Fibroblast of mammary gland (primary cell): ENCODE results near the gene C7orf57.
"Not testable (repeated sequence)": the region's sequence is repeated elsewhere in the genome, so short reads cannot be mapped to it uniquely, and the experiment has no call there.

Source experiments
- DNase-seq: peaks from one replicate; pipeline ENCODE4 v3.0.0-alpha.2; 2010; ENCODE audit warnings: low read depth
- H3K4me3 ChIP-seq: 2 replicates; pipeline ENCODE4 v1.5.1; 2011; ENCODE audit warnings: low read depth, mild to moderate bottlenecking, low read length, moderate library complexity; ENCODE audit not compliant: control insufficient read depth
- TF ChIP-seq, protein P1 (sequence below): conservative IDR thresholded peaks from 2 replicates; pipeline ENCODE4 v1.5.1; 2011; ENCODE audit warnings: low read depth, low read length, inconsistent platforms; ENCODE audit not compliant: control insufficient read depth, insufficient read depth

Gene C7orf57

DNA sequence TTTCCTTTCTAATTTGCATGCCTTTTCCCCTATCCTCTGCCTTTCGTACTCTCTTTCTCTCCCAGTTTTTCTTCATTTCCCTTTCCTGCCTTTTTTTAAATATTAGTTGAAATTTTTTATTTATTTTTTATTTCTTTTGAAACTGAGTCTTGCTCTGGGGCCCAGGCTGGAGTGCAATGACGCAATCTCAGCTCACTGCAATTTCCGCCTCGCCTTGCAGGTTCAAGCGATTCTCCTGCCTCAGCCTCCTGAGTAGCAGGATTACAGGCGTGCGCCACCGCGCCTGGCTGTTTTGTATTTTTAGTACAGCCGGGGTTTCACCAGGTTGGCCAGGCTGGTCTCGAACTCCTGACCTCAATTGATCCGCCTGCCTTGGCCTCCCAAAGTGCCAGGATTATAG lies 35.9 kb upstream of the C7orf57 start:
- TF ChIP-seq, protein P1, sequence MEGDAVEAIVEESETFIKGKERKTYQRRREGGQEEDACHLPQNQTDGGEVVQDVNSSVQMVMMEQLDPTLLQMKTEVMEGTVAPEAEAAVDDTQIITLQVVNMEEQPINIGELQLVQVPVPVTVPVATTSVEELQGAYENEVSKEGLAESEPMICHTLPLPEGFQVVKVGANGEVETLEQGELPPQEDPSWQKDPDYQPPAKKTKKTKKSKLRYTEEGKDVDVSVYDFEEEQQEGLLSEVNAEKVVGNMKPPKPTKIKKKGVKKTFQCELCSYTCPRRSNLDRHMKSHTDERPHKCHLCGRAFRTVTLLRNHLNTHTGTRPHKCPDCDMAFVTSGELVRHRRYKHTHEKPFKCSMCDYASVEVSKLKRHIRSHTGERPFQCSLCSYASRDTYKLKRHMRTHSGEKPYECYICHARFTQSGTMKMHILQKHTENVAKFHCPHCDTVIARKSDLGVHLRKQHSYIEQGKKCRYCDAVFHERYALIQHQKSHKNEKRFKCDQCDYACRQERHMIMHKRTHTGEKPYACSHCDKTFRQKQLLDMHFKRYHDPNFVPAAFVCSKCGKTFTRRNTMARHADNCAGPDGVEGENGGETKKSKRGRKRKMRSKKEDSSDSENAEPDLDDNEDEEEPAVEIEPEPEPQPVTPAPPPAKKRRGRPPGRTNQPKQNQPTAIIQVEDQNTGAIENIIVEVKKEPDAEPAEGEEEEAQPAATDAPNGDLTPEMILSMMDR: no peak
- DNase-seq: no peak
- no peak overlapping the region for H3K4me3 ChIP-seq

- H3K4me3 ChIP-seq: not testable (repeated sequence)
- DNase-seq: peak; percentile 56
Observed at GRCh38 chr7:48000164-48000563, 35.2 kb upstream of the C7orf57 start.

- TF ChIP-seq, protein P1: no peak
- no peak for DNase-seq
- H3K4me3 ChIP-seq: no peak overlapping the region
Observed at GRCh38 chr7:48004032-48004431, 31.3 kb upstream of the C7orf57 start.

DNA sequence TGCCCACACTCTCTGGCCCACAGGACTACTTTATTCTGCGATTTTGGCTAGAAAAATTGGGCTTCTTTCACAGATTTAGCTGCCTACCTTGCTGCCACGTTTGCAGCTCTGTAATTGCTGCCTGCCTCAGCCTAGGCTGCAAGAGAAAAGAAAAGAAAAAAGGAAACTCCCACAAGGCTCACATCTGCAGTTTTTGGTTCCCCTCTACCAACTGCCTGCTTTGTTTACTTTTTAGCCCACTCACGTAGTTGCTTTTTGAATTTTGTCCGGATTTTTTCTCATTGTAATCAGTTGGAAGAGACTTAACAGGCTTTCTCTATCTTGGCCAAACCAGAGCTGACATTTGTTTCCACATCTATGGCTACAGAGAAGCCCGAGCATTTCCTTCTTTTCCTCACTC lies 30.7 kb upstream of the C7orf57 start:
- TF ChIP-seq, protein P1: no peak
- H3K4me3 ChIP-seq: no peak overlapping the region
- no peak for DNase-seq

DNA sequence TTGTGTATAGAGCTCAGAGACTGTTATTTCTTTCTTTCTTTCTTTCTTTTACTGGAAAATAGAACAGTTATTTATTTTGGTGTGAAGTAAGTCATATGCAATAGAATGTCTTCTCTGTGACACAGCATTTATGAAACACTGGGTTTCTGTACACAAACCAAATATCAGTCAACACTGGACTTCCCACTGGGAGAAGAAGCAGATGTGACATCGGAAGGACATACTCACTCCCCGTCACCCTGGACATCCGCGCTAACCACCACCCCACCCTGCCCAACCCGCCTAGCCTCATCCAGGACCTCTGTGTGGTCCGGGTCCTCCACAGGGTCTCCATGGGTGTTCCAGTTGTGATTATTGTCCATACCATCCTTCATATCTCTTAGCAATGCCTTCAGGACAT lies 28.5 kb upstream of the C7orf57 start:
- TF ChIP-seq, protein P1: no peak
- no peak for DNase-seq
- H3K4me3 ChIP-seq: no peak overlapping the region

DNA sequence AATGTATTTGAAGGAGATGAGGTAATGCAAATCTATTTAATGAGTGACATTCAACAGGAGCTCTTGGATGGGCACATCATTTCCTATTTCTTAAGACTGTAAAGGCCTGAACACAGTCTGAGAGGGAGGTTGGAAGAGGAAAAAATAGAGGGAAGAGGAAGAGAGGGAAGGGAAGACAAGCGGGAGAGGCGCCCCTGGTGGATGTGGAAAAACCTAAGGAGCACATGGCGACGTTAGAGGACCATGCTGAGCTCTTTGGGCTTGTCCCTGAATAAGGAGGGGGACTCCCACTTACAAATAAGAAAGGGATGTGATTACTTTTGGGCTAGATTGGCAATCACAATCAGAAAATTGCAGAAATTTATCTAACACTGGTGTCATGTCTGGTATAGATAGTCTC lies 26.1 kb upstream of the C7orf57 start:
- TF ChIP-seq, protein P1: no peak
- DNase-seq: no peak
- no peak overlapping the region for H3K4me3 ChIP-seq

- TF ChIP-seq, protein P1: no peak
- H3K4me3 ChIP-seq: no peak overlapping the region
- DNase-seq: no peak
Observed at GRCh38 chr7:48009954-48010353, 25.4 kb upstream of the C7orf57 start.
